A172 (cell line): Measurements from ENCODE around the gene FAM47E. TPM values are rescaled to one million over a fixed set of nuclear protein-coding genes. Genes with fewer than 3 reads are reported as not detected.

Experiments used
- total RNA-seq: library from RNA; depleted of rRNA; stranded (reverse); fragments of >200 nt; shearing (Covaris generic); gene quantifications from 2 replicates; pipeline ENCODE4 v1.2.3, GENCODE V29; 2014; rRNA removed

Gene FAM47E
- total RNA-seq, 1 experiment from 2014 or later, result 0.12 TPM

Other genes with a start within 250 kb of the FAM47E start
- not detected in 2 replicates for gene CXCL9, start 244.2 kb upstream of the FAM47E start, total RNA-seq
- gene CXCL10, start 228.2 kb upstream of the FAM47E start, total RNA-seq, result not detected in 2 replicates
- gene CXCL11, start 215.7 kb upstream of the FAM47E start, total RNA-seq, result not detected in 2 replicates
- not detected in 2 replicates for gene ART3, start 177.0 kb upstream of the FAM47E start, total RNA-seq
- 36.5 and 40.2 TPM in 2 replicates for gene NUP54, start 103.3 kb upstream of the FAM47E start, total RNA-seq
- 113 and 136 TPM in 2 replicates for gene SCARB2, start 37.9 kb upstream of the FAM47E start, total RNA-seq
- gene STBD1, start 55.0 kb downstream of the FAM47E start, total RNA-seq, result 2.8 and 4.6 TPM in 2 replicates
- not detected in 2 replicates for gene CCDC158, start 169.4 kb downstream of the FAM47E start, total RNA-seq
- 13.2 and 19.0 TPM in 2 replicates for gene SHROOM3, start 183.5 kb downstream of the FAM47E start, total RNA-seq